ENCODE results near the gene ZBTB8B. TPM values are rescaled to one million over a fixed set of nuclear protein-coding genes. Genes with fewer than 3 reads are reported as not detected.
"Not testable (repeated sequence)": the region's sequence is repeated elsewhere in the genome, so short reads cannot be mapped to it uniquely, and the experiment has no call there.

ZBTB8B gene
- total RNA-seq, 1 donor from 2014 or later, result 0.13 TPM

DNA sequence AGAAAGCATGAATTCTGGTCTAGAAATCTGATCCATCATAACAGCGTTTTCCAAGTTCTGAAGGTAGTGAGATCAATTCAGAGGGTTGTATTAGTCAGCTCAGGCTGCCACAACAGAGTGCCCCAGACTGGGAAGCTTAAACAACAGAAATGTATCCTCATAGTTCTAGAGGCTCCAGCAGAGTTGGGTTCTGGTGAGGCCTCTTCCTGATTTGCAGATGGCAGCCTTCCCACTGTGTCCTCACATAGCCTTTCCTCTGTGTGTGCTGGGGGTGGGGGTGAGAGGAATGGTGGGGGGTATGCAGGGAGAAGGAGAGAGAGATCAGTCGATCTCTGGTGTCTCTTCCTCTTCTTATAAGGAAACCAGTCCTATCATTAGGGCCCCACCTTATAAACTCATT, 15.1 kb downstream of the ZBTB8B start:
- peaks cover 3% of the 10 kb centered on the region for H3K27me3 ChIP-seq (ENCODE audit: control insufficient read depth, insufficient read depth, low read length)
- no peak for DNase-seq (ENCODE audit: low read depth)
- TF ChIP-seq, protein P1, sequence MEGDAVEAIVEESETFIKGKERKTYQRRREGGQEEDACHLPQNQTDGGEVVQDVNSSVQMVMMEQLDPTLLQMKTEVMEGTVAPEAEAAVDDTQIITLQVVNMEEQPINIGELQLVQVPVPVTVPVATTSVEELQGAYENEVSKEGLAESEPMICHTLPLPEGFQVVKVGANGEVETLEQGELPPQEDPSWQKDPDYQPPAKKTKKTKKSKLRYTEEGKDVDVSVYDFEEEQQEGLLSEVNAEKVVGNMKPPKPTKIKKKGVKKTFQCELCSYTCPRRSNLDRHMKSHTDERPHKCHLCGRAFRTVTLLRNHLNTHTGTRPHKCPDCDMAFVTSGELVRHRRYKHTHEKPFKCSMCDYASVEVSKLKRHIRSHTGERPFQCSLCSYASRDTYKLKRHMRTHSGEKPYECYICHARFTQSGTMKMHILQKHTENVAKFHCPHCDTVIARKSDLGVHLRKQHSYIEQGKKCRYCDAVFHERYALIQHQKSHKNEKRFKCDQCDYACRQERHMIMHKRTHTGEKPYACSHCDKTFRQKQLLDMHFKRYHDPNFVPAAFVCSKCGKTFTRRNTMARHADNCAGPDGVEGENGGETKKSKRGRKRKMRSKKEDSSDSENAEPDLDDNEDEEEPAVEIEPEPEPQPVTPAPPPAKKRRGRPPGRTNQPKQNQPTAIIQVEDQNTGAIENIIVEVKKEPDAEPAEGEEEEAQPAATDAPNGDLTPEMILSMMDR (IDR thresholded peaks at IDR 0.05; ENCODE audit: insufficient read depth, low read length, poor library complexity, severe bottlenecking), result no peak
- no peaks in the 10 kb centered on the region for H3K36me3 ChIP-seq (ENCODE audit: control insufficient read depth, insufficient read depth, low read length)
- H3K4me3 ChIP-seq (ENCODE audit: low read depth, low read length), result no peak overlapping the region

GRCh38 chr1:32480761-32481160, 15.9 kb downstream of the ZBTB8B start:
- no peak for DNase-seq (ENCODE audit: low read depth)
- Histone ChIP-seq H3K4me3 (ENCODE audit: low read depth, low read length) (no peak overlapping the region), H3K27me3 (ENCODE audit: control insufficient read depth, insufficient read depth, low read length) (peaks cover 3% of the 10 kb centered on the region), H3K36me3 (ENCODE audit: control insufficient read depth, insufficient read depth, low read length) (no peaks in the 10 kb centered on the region)
- TF ChIP-seq, protein P1 (IDR thresholded peaks at IDR 0.05; ENCODE audit: insufficient read depth, low read length, poor library complexity, severe bottlenecking), result no peak

- H3K4me3 ChIP-seq (ENCODE audit: low read depth, low read length); H3K36me3 ChIP-seq (ENCODE audit: control insufficient read depth, insufficient read depth, low read length); DNase-seq (ENCODE audit: low read depth); H3K27me3 ChIP-seq (ENCODE audit: control insufficient read depth, insufficient read depth, low read length): not testable (repeated sequence)
These were observed 16.9 kb downstream of the ZBTB8B start for GRCh38 chr1:32481788-32482187.

- no peak for DNase-seq (ENCODE audit: low read depth)
- Histone ChIP-seq H3K27me3 (ENCODE audit: control insufficient read depth, insufficient read depth, low read length) (peaks cover 1% of the 10 kb centered on the region), H3K4me3 (ENCODE audit: low read depth, low read length) (no peak overlapping the region), H3K36me3 (ENCODE audit: control insufficient read depth, insufficient read depth, low read length) (no peaks in the 10 kb centered on the region)
- TF ChIP-seq, protein P1 (IDR thresholded peaks at IDR 0.05; ENCODE audit: insufficient read depth, low read length, poor library complexity, severe bottlenecking), result no peak
These were observed 20.8 kb downstream of the ZBTB8B start for GRCh38 chr1:32485554-32486255.

DNA sequence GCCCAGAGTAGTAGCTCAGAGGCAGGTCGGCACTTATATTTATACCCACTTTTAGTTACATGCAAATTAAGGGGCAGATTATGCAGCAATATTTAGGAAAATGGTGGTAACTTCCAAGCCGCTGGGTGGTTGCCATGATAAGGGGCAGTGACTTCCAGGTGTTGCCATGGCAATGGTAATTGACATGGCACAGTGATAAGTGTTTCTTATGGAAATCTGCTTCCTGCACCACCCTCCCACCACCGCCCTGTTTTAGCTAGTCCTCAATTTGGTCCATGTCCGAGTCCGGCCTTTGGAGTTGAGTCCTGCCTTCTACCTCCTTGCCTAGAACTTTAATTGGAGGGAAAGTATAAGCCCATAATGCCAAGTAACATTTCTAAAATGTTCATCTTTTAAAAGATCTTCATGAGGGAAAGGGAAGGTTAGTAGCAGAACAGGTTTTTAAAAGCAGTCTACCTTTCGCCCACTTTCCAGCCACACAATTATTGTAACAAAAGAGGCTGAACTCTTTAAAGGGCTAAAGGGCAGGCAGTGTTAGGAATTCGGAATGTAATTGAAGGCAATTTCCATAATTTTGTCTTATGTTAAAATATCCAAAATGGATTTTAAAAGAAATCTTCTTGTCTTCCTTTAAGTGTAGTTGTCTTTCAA, 21.7 kb downstream of the ZBTB8B start:
- H3K4me3 ChIP-seq (ENCODE audit: low read depth, low read length), result no peak overlapping the region
- TF ChIP-seq, protein P1 (IDR thresholded peaks at IDR 0.05; ENCODE audit: insufficient read depth, low read length, poor library complexity, severe bottlenecking), result no peak
- DNase-seq (ENCODE audit: low read depth), result no peak
- no peaks in the 10 kb centered on the region for H3K27me3 ChIP-seq (ENCODE audit: control insufficient read depth, insufficient read depth, low read length)
- H3K36me3 ChIP-seq (ENCODE audit: control insufficient read depth, insufficient read depth, low read length), result no peaks in the 10 kb centered on the region

DNA sequence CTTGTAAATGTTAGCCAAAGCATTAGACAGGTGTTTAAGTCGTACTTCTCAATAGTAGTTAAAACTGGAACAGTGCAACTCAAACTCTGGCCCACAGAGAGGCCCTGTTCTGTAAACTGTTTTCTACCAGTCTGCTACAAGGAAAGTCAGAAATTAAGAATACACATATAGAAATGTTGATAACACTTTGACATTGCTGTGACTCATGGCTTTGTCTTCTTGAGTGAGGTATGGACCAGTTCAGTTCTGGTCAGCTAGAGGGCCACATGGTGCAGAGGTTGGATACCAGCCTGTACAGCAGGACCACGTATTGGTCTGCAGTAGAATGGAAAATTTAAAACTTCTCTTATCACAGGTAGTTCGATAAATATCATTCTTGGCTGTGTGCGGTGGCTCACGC, 22.3 kb downstream of the ZBTB8B start:
- TF ChIP-seq, protein P1 (IDR thresholded peaks at IDR 0.05; ENCODE audit: insufficient read depth, low read length, poor library complexity, severe bottlenecking), result no peak
- Histone ChIP-seq H3K27me3 (ENCODE audit: control insufficient read depth, insufficient read depth, low read length) (no peaks in the 10 kb centered on the region), H3K4me3 (ENCODE audit: low read depth, low read length) (no peak overlapping the region), H3K36me3 (ENCODE audit: control insufficient read depth, insufficient read depth, low read length) (no peaks in the 10 kb centered on the region)
- DNase-seq (ENCODE audit: low read depth), result no peak

Data from kidney epithelial cell (primary cell).